RWPE2 (cell line): ENCODE results near the gene PHOSPHO1.

ENCODE experiments used
- ATAC-seq: fragments of 200-7000 bp; cut with Tn5 transposase; 3 replicates; pipeline ENCODE4 v1.9.1; 2021; ENCODE audit warnings: low read depth
- DNase-seq: peaks from one replicate; pipeline ENCODE4 v3.0.0-alpha.2; 2020; ENCODE audit warnings: low spot score
- H3K27ac ChIP-seq: fragments of 450-650 bp; 2 replicates; pipeline ENCODE4 v1.5.1; 2017; ENCODE audit warnings: mild to moderate bottlenecking; ENCODE audit not compliant: poor library complexity, severe bottlenecking
- H3K27me3 ChIP-seq: fragments of 250-450 bp; sonication (Bioruptor Pico); 2 replicates; pipeline ENCODE4 v1.5.1; 2021; ENCODE audit warnings: mild to moderate bottlenecking, moderate library complexity; ENCODE audit not compliant: insufficient read depth, poor library complexity, severe bottlenecking
- H3K36me3 ChIP-seq: fragments of 250-450 bp; sonication (Bioruptor Pico); 2 replicates; pipeline ENCODE4 v1.5.1; 2020; ENCODE audit warnings: low read depth, mild to moderate bottlenecking, moderate library complexity
- H3K4me1 ChIP-seq: fragments of 250-450 bp; sonication (Bioruptor Pico); 2 replicates; pipeline ENCODE4 v1.5.1; 2021; ENCODE audit warnings: mild to moderate bottlenecking, moderate library complexity; ENCODE audit not compliant: insufficient read depth, poor library complexity, severe bottlenecking
- H3K4me3 ChIP-seq: fragments of 250-450 bp; sonication (Bioruptor Pico); 2 replicates; pipeline ENCODE4 v1.5.1; 2021; ENCODE audit warnings: mild to moderate bottlenecking, moderate library complexity; ENCODE audit not compliant: severe bottlenecking
- H3K9me3 ChIP-seq: fragments of 250-450 bp; sonication (Bioruptor Pico); 2 replicates; pipeline ENCODE4 v1.5.1; 2021; ENCODE audit warnings: mild to moderate bottlenecking, moderate library complexity; ENCODE audit not compliant: severe bottlenecking
- TF ChIP-seq, protein P1 (sequence below): fragments of 450-650 bp; IDR thresholded peaks from one replicate; pipeline ENCODE4 v1.5.1; 2017; ENCODE audit warnings: mild to moderate bottlenecking, moderate library complexity; ENCODE audit not compliant: poor library complexity, severe bottlenecking

PHOSPHO1 gene

GRCh38 chr17:49224997-49225337, 5.6 kb downstream of the PHOSPHO1 start:
- ATAC-seq (no peak), DNase-seq (no peak)
- Histone ChIP-seq H3K9me3 (no peaks in the 10 kb centered on the region), H3K27ac (no peak overlapping the region), H3K4me3 (no peak overlapping the region), H3K27me3 (peaks cover 50% of the 10 kb centered on the region), H3K4me1 (no peaks in the 10 kb centered on the region), H3K36me3 (no peaks in the 10 kb centered on the region)
- TF ChIP-seq, protein P1, sequence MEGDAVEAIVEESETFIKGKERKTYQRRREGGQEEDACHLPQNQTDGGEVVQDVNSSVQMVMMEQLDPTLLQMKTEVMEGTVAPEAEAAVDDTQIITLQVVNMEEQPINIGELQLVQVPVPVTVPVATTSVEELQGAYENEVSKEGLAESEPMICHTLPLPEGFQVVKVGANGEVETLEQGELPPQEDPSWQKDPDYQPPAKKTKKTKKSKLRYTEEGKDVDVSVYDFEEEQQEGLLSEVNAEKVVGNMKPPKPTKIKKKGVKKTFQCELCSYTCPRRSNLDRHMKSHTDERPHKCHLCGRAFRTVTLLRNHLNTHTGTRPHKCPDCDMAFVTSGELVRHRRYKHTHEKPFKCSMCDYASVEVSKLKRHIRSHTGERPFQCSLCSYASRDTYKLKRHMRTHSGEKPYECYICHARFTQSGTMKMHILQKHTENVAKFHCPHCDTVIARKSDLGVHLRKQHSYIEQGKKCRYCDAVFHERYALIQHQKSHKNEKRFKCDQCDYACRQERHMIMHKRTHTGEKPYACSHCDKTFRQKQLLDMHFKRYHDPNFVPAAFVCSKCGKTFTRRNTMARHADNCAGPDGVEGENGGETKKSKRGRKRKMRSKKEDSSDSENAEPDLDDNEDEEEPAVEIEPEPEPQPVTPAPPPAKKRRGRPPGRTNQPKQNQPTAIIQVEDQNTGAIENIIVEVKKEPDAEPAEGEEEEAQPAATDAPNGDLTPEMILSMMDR: no peak

DNA sequence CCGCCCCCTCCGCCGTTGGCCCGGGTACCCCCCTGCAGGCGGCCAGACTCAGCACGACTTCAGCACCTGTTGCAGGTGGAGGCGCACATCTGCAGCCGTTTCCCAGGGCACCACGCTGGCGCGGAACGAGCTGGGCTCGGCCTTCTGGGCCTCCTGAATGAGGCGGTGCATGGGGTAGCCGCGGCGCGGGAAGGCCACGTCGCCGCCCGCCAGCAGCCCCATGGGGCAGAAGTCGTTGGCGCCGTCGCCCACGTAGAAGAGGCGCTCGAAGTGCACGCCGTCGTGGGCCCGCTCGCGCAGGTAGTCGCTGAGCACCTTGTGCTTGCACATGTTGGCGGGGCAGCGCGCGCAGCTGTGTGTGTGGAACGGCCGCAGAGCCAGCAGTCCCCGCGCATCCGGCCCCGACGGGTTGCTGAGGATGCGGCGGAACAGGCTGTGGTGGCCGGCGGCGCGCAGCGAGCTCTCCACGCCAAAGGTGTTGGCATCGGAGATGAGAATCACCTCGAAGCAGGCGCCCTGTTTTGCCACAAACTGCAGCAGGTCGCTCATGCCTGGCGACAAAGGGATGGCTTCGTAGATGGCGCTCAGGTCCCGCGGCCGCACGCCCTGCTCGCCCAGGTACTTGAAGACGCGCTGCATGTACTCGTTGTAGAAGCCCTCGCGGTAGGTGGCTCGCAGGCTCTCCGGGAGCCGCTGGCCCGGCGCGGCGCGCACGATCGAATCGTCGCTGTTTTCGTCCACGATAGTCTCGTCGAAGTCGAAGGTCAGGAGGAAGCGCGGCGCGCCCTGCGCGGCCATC, 6.2 kb downstream of the PHOSPHO1 start:
- H3K9me3 ChIP-seq: no peaks in the 10 kb centered on the region
- H3K36me3 ChIP-seq: no peaks in the 10 kb centered on the region
- ATAC-seq (peak; percentile 38; the same call in 1 of the 3 replicates), DNase-seq (no peak)
- TF ChIP-seq, protein P1: no peak
- no peaks in the 10 kb centered on the region for H3K4me1 ChIP-seq
- no peak overlapping the region for H3K27ac ChIP-seq
- H3K4me3 ChIP-seq: no peak overlapping the region
- H3K27me3 ChIP-seq: peaks cover 47% of the 10 kb centered on the region

GRCh38 chr17:49223517-49224197, 6.9 kb downstream of the PHOSPHO1 start:
- H3K27ac ChIP-seq: no peak overlapping the region
- no peak overlapping the region for H3K4me3 ChIP-seq
- DNase-seq (no peak), ATAC-seq (peak; percentile 25; the same call in 1 of the 3 replicates)
- TF ChIP-seq, protein P1: peak; percentile 72
- no peaks in the 10 kb centered on the region for H3K36me3 ChIP-seq
- no peaks in the 10 kb centered on the region for H3K4me1 ChIP-seq
- H3K27me3 ChIP-seq: peaks cover 47% of the 10 kb centered on the region
- no peaks in the 10 kb centered on the region for H3K9me3 ChIP-seq

GRCh38 chr17:49223168-49223516, 7.4 kb downstream of the PHOSPHO1 start:
- DNase-seq (no peak), ATAC-seq (no peak)
- H3K4me1 ChIP-seq: no peaks in the 10 kb centered on the region
- no peak overlapping the region for H3K4me3 ChIP-seq
- H3K36me3 ChIP-seq: no peaks in the 10 kb centered on the region
- no peak overlapping the region for H3K27ac ChIP-seq
- H3K9me3 ChIP-seq: no peaks in the 10 kb centered on the region
- H3K27me3 ChIP-seq: peaks cover 47% of the 10 kb centered on the region
- TF ChIP-seq, protein P1: no peak

DNA sequence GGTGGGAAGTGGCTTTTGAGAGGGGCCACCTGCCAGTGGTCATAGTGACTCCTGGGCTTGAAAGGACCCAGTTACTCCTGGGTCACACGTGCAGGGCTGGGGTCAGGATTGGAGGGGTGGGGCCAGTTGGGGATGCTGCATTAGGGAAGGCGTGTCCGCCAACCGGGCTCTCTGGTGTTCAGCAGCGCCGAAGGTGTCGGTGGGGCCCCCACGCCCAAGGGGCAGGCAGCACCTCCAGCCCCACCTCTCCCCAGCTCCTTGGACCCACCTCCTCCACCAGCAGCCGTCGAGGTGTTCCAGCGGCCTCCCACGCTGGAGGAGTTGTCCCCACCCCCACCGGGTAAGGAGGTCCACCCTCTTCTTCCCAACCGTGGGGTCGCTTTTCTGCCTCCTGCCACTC, 10.6 kb downstream of the PHOSPHO1 start:
- no peaks in the 10 kb centered on the region for H3K36me3 ChIP-seq
- peaks cover 31% of the 10 kb centered on the region for H3K27me3 ChIP-seq
- H3K4me3 ChIP-seq: no peak overlapping the region
- DNase-seq (no peak), ATAC-seq (no peak)
- TF ChIP-seq, protein P1: no peak
- no peaks in the 10 kb centered on the region for H3K4me1 ChIP-seq
- no peak overlapping the region for H3K27ac ChIP-seq
- no peaks in the 10 kb centered on the region for H3K9me3 ChIP-seq
